Gastroesophageal sphincter (tissue), 3 donors: ENCODE measurements around the gene CPEB3.

Experiments used
- POLR2A ChIP-seq, 2 donors: fragments of 450-650 bp; IDR thresholded peaks; one replicate each; pipeline ENCODE4 v1.6.1; 2017; ENCODE audit warnings: antibody characterized with exemption in 2 of 2, mild to moderate bottlenecking in 2 of 2, moderate library complexity in 1 of 2
- TF ChIP-seq, protein P1 (sequence below), 4 experiments: fragments of 200-600 bp in 2 of 4; fragments of 450-650 bp in 2 of 4; sonication (generic) in 1 of 4; IDR thresholded peaks; one replicate each; pipeline ENCODE4 v1.5.1; 2017 to 2019; ENCODE audit warnings: antibody characterized with exemption in 4 of 4, mild to moderate bottlenecking in 2 of 4, moderate library complexity in 2 of 4

DNA sequence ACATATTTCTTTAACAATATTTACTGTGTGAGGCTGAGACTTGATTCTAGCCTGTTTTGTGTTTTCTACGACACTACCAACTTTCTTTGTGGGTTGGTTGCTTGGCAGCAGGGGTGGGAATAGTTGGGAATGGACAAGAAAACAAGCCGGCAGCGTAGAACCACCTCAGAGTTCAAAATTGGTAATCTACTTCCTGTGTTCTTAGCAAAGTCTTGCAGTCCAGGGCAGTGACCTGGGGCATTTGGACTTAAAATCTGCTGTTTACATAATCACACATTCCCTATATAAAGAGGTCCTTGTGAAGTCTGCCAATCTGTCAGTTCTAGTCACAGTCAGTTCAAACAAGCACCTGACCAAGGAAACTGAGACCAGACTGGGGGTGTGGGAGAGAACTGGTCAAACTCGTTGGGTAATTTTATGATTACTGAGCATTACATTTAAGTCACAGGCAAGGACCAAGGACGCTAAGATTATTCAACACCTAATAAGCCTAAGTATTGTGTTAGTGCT, 167.9 kb downstream of the CPEB3 start:
- TF ChIP-seq, protein P1, sequence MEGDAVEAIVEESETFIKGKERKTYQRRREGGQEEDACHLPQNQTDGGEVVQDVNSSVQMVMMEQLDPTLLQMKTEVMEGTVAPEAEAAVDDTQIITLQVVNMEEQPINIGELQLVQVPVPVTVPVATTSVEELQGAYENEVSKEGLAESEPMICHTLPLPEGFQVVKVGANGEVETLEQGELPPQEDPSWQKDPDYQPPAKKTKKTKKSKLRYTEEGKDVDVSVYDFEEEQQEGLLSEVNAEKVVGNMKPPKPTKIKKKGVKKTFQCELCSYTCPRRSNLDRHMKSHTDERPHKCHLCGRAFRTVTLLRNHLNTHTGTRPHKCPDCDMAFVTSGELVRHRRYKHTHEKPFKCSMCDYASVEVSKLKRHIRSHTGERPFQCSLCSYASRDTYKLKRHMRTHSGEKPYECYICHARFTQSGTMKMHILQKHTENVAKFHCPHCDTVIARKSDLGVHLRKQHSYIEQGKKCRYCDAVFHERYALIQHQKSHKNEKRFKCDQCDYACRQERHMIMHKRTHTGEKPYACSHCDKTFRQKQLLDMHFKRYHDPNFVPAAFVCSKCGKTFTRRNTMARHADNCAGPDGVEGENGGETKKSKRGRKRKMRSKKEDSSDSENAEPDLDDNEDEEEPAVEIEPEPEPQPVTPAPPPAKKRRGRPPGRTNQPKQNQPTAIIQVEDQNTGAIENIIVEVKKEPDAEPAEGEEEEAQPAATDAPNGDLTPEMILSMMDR (IDR thresholded peaks at IDR 0.05), result no peak
- no peak for TF ChIP-seq POLR2A (IDR thresholded peaks at IDR 0.05)
